GM12878 (cell line): ENCODE data around the gene FABP2.
"Not testable (repeated sequence)": the region's sequence is repeated elsewhere in the genome, so short reads cannot be mapped to it uniquely, and the experiment has no call there.

Experiments used
- CREB1 ChIP-seq: IDR thresholded peaks from 2 replicates; pipeline ENCODE4 v1.6.1; 2012; ENCODE audit warnings: low read depth, mild to moderate bottlenecking, inconsistent platforms
- FOS ChIP-seq: IDR thresholded peaks from 3 replicates; pipeline ENCODE4 v1.6.1; 2011; ENCODE audit warnings: borderline replicate concordance; ENCODE audit not compliant: insufficient read length; ENCODE audit errors: extremely low read depth
- GABPA ChIP-seq: IDR thresholded peaks from 2 replicates; pipeline ENCODE4 v1.6.1; 2014; ENCODE audit warnings: antibody characterized with exemption, low read depth, mild to moderate bottlenecking, inconsistent platforms
- HCFC1 ChIP-seq: fragments of 150-350 bp; IDR thresholded peaks from 2 replicates; pipeline ENCODE4 v1.6.1; 2014; ENCODE audit warnings: low read length
- NFYB ChIP-seq: IDR thresholded peaks from 2 replicates; pipeline ENCODE4 v1.6.1; 2011; ENCODE audit warnings: low read depth, mild to moderate bottlenecking, low read length, improper control_type of control experiment, moderate library complexity; ENCODE audit not compliant: insufficient read depth
- POLR2A ChIP-seq: IDR thresholded peaks from 2 replicates; pipeline ENCODE4 v1.6.1; 2011; ENCODE audit warnings: low read depth, mild to moderate bottlenecking, low read length
- POLR2AphosphoS2 ChIP-seq: IDR thresholded peaks from 2 replicates; pipeline ENCODE4 v1.6.1; 2011; ENCODE audit warnings: low read depth, mild to moderate bottlenecking, low read length, improper control_type of control experiment, moderate library complexity
- POLR2AphosphoS5 ChIP-seq: IDR thresholded peaks from 2 replicates; pipeline ENCODE4 v1.6.1; 2011; ENCODE audit warnings: mild to moderate bottlenecking, low read length, inconsistent platforms
- TCF7 ChIP-seq: IDR thresholded peaks from 2 replicates; pipeline ENCODE4 v1.6.1; 2014; ENCODE audit warnings: antibody characterized with exemption, borderline replicate concordance
- ZZZ3 ChIP-seq: IDR thresholded peaks from 2 replicates; pipeline ENCODE4 v1.6.1; 2011; ENCODE audit warnings: low read depth; ENCODE audit not compliant: control insufficient read depth, insufficient read length

DNA sequence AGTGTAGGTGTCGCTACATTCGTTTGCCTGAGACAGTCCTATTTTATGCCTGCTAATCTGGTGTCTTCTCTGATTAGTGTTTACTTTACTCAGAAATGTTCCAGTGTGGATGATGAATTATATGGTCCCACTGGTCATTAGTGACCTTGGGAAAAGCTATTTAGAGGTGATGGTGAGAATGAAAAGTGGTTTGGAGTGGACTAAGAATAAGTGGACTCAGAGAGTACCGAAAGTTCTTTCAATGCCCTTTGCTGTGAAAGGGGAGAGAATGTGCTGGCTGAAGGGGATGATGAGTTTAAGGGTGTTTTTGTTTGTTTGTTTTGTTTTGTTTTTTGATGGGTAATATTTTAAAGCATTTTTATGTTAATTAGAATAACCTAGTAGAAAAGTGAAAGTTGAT lies 40.5 kb upstream of the FABP2 start:
- not testable (repeated sequence) for TF ChIP-seq NFYB, POLR2AphosphoS5, TCF7, GABPA, HCFC1, POLR2AphosphoS2, POLR2A, CREB1, FOS, ZZZ3
